ENCODE results near the gene TOX4.

The TOX4 gene

GRCh38 chr14:21455912-21456667 lies 20.9 kb upstream of the TOX4 start, which contains the start of gene CHD8:
Gene CHD8, minus strand, starts transcription at chr14:21456123. Its CDS starts 24,480 bp downstream, at chr14:21431643.
- Histone ChIP-seq H3K27ac (ENCODE audit: low read depth, low read length) (peak within 1 kb of the TSS; percentile 93), H3K4me1 (ENCODE audit: insufficient read depth, low read length) (0 out of 2 replicates have a peak, but pooled peaks cover 6% of the 10 kb centered on the region), H3K9ac (ENCODE audit: low read depth, low read length) (peak within 1 kb of the TSS; percentile 91), H3K36me3 (ENCODE audit: insufficient read depth, low read length) (peaks cover 43% of the 10 kb centered on the region), H3K4me3 (ENCODE audit: low read length) (peak within 1 kb of the TSS; percentile 78), H3K9me3 (ENCODE audit: insufficient read depth, low read depth, low read length) (no peaks in the 10 kb centered on the region), H3K27me3 (ENCODE audit: insufficient read depth, low read length) (no peaks in the 10 kb centered on the region)
- 4% methylated on average over 35 of the region's 36 CpGs for WGBS

DNA sequence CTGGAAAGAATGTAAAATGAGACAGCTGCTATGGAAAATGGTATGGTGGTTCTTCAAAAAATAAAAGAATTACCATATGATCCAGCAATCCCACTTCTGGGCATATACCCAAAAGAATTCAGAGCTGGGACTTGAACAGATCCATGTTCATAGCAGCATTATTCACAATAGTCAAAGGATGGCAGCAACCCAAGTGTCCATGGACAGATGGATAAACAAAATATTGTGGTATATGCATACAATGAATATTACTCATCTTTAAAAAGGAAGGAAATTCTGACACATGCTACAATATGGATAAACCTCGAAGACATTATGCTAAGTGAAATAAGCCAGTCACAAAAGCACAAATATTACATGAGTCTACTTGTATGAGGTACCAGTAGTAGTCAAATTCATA lies 9.4 kb upstream of the TOX4 start:
- no peaks in the 10 kb centered on the region for H3K4me1 ChIP-seq (ENCODE audit: insufficient read depth, low read length)
- H3K9ac ChIP-seq (ENCODE audit: low read depth, low read length) = no peak overlapping the region
- no peaks in the 10 kb centered on the region for H3K27me3 ChIP-seq (ENCODE audit: insufficient read depth, low read length)
- 67% methylated on average over 1 of the region's 1 CpG for WGBS
- no peak overlapping the region for H3K4me3 ChIP-seq (ENCODE audit: low read length)
- no peaks in the 10 kb centered on the region for H3K9me3 ChIP-seq (ENCODE audit: insufficient read depth, low read depth, low read length)
- H3K36me3 ChIP-seq (ENCODE audit: insufficient read depth, low read length) = peaks cover 80% of the 10 kb centered on the region
- no peak overlapping the region for H3K27ac ChIP-seq (ENCODE audit: low read depth, low read length)

GRCh38 chr14:21475767-21476522 lies 1.1 kb upstream of the TOX4 start:
- H3K9ac ChIP-seq (ENCODE audit: low read depth, low read length) = peak overlapping the region; percentile 67
- peaks cover 3% of the 10 kb centered on the region; the same call in 1 of the 2 replicates for H3K4me1 ChIP-seq (ENCODE audit: insufficient read depth, low read length)
- H3K4me3 ChIP-seq (ENCODE audit: low read length) = peak overlapping the region; percentile 75
- H3K9me3 ChIP-seq (ENCODE audit: insufficient read depth, low read depth, low read length) = no peaks in the 10 kb centered on the region
- 78% methylated on average over 7 of the region's 10 CpGs for WGBS
- H3K36me3 ChIP-seq (ENCODE audit: insufficient read depth, low read length) = peaks cover 37% of the 10 kb centered on the region
- peak overlapping the region; percentile 73; the same call in 1 of the 2 replicates for H3K27ac ChIP-seq (ENCODE audit: low read depth, low read length)
- no peaks in the 10 kb centered on the region for H3K27me3 ChIP-seq (ENCODE audit: insufficient read depth, low read length)

- Histone ChIP-seq H3K4me3 (ENCODE audit: low read length) (peak overlapping the region; percentile 75), H3K9me3 (ENCODE audit: insufficient read depth, low read depth, low read length) (no peaks in the 10 kb centered on the region), H3K27me3 (ENCODE audit: insufficient read depth, low read length) (no peaks in the 10 kb centered on the region), H3K4me1 (ENCODE audit: insufficient read depth, low read length) (peaks cover 3% of the 10 kb centered on the region; the same call in 1 of the 2 replicates), H3K9ac (ENCODE audit: low read depth, low read length) (peak overlapping the region; percentile 67), H3K36me3 (ENCODE audit: insufficient read depth, low read length) (peaks cover 40% of the 10 kb centered on the region), H3K27ac (ENCODE audit: low read depth, low read length) (peak overlapping the region; percentile 73; the same call in 1 of the 2 replicates)
- under 1% methylated on average over 27 of the region's 27 CpGs for WGBS
Observed at GRCh38 chr14:21476523-21476924, 471 bp upstream of the TOX4 start.

DNA sequence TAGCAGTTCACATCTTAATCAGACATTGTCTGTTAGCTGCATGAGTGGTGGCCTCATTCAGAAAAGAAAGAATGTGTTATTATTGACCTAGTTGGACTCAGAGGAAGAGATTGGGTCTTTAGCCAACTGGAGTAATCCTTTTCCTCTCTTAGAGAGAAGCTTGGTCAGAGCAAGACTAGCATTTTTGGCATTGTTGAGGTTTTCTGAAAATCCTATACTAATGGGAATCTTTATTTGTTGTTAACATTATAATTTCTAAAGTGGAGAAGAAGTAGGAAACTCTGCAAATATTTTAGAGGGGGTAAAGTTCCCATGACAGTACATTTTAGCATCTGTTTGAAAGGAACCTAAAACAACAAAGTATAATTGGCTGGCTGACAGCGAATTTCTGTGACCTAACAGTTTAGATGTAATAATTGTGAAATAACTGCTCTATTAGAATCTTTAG lies 9.7 kb downstream of the TOX4 start:
- Histone ChIP-seq H3K9me3 (ENCODE audit: insufficient read depth, low read depth, low read length) (no peaks in the 10 kb centered on the region), H3K36me3 (ENCODE audit: insufficient read depth, low read length) (peaks cover 57% of the 10 kb centered on the region), H3K27ac (ENCODE audit: low read depth, low read length) (no peak overlapping the region), H3K27me3 (ENCODE audit: insufficient read depth, low read length) (no peaks in the 10 kb centered on the region), H3K4me3 (ENCODE audit: low read length) (no peak overlapping the region), H3K4me1 (ENCODE audit: insufficient read depth, low read length) (no peaks in the 10 kb centered on the region), H3K9ac (ENCODE audit: low read depth, low read length) (no peak overlapping the region)
- WGBS = 100% methylated on average over 1 of the region's 1 CpG

DNA sequence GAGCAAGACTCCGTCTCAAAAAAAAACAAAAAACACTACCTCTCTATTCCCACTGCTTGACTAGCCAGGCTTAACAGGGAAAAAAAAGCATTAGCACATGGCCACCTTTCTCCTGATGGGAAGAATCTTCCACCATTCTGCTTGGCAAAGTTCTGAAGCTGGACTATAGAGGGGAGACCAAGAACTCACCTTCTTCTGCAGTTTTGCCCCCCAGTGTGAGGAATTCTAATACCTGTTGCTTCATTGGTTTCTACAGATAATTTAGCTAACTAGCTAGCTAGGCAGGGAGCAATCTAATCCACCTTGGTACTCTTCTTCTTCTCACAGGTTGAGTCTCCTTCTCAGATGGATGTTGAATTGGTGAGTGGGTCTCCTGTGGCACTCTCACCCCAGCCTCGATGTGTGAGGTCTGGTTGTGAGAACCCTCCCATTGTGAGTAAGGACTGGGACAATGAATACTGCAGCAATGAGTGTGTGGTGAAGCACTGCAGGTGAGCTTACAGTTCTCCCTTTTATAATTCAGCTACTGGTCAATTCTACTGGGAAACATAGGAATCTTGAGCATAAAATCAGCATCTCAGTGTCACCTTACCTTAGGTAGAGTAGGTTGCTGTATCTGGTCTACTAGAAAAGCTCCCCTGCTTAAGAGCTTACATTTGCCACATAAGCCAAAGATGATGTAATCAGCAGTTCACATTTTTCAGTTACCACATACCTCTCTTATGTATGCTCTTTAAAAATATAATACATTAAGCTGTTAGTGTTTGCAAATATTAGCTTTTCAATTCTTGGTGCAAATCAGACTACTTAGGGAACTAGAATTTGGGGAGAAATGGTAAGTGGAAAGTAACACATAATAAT lies 18.1 kb downstream of the TOX4 start:
- H3K9ac ChIP-seq (ENCODE audit: low read depth, low read length) = no peak overlapping the region
- no peaks in the 10 kb centered on the region for H3K9me3 ChIP-seq (ENCODE audit: insufficient read depth, low read depth, low read length)
- no peak overlapping the region for H3K4me3 ChIP-seq (ENCODE audit: low read length)
- H3K36me3 ChIP-seq (ENCODE audit: insufficient read depth, low read length) = peaks cover 92% of the 10 kb centered on the region
- H3K4me1 ChIP-seq (ENCODE audit: insufficient read depth, low read length) = peaks cover 5% of the 10 kb centered on the region
- WGBS = 75% methylated on average over 2 of the region's 2 CpGs
- H3K27me3 ChIP-seq (ENCODE audit: insufficient read depth, low read length) = no peaks in the 10 kb centered on the region
- peak overlapping the region; percentile 43; the same call in 1 of the 2 replicates for H3K27ac ChIP-seq (ENCODE audit: low read depth, low read length)

DNA sequence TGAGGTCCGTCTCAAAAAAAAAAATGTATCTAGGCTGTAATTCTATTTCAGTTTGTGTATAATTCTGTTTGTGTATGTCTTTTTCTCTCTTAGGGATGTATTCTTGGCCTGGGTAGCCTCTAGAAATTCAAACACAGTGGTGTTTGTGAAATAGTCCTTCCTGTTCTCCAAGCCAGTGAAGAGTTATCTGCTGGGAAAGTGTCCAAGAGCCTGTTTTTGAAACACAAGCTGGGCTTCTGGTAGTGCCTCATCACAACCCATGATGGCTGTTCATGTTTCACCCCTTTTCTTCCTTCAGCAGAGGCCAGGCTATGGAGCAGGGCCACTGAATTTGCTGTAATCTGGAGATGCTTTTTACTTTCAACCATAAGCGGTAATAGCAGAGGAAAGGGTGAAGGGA lies 19.5 kb downstream of the TOX4 start:
- no peaks in the 10 kb centered on the region for H3K27me3 ChIP-seq (ENCODE audit: insufficient read depth, low read length)
- H3K4me1 ChIP-seq (ENCODE audit: insufficient read depth, low read length) = peaks cover 5% of the 10 kb centered on the region
- WGBS = 97% methylated on average over 2 of the region's 2 CpGs
- H3K36me3 ChIP-seq (ENCODE audit: insufficient read depth, low read length) = peaks cover 92% of the 10 kb centered on the region
- no peak overlapping the region for H3K9ac ChIP-seq (ENCODE audit: low read depth, low read length)
- H3K27ac ChIP-seq (ENCODE audit: low read depth, low read length) = no peak overlapping the region
- H3K4me3 ChIP-seq (ENCODE audit: low read length) = no peak overlapping the region
- no peaks in the 10 kb centered on the region for H3K9me3 ChIP-seq (ENCODE audit: insufficient read depth, low read depth, low read length)

GRCh38 chr14:21498540-21499526 lies 21.8 kb downstream of the TOX4 start:
- Histone ChIP-seq H3K27ac (ENCODE audit: low read depth, low read length) (peak overlapping the region; percentile 64), H3K9me3 (ENCODE audit: insufficient read depth, low read depth, low read length) (no peaks in the 10 kb centered on the region), H3K4me3 (ENCODE audit: low read length) (no peak overlapping the region), H3K27me3 (ENCODE audit: insufficient read depth, low read length) (no peaks in the 10 kb centered on the region), H3K4me1 (ENCODE audit: insufficient read depth, low read length) (peaks cover 5% of the 10 kb centered on the region), H3K36me3 (ENCODE audit: insufficient read depth, low read length) (peaks cover 96% of the 10 kb centered on the region), H3K9ac (ENCODE audit: low read depth, low read length) (0 out of 2 replicates have a peak overlapping the region, but pooled peaks have one; percentile 2)
- WGBS = 83% methylated on average over 5 of the region's 5 CpGs

- Histone ChIP-seq H3K27ac (ENCODE audit: low read depth, low read length) (no peak overlapping the region), H3K36me3 (ENCODE audit: insufficient read depth, low read length) (peaks cover 91% of the 10 kb centered on the region), H3K9me3 (ENCODE audit: insufficient read depth, low read depth, low read length) (no peaks in the 10 kb centered on the region), H3K9ac (ENCODE audit: low read depth, low read length) (no peak overlapping the region), H3K4me1 (ENCODE audit: insufficient read depth, low read length) (peaks cover 10% of the 10 kb centered on the region), H3K27me3 (ENCODE audit: insufficient read depth, low read length) (no peaks in the 10 kb centered on the region), H3K4me3 (ENCODE audit: low read length) (no peak overlapping the region)
- WGBS = 97% methylated on average over 5 of the region's 5 CpGs
Observed at GRCh38 chr14:21501568-21501967, 24.6 kb downstream of the TOX4 start.

GRCh38 chr14:21503376-21503775 lies 26.4 kb downstream of the TOX4 start:
- Histone ChIP-seq H3K27ac (ENCODE audit: low read depth, low read length) (no peak overlapping the region), H3K9me3 (ENCODE audit: insufficient read depth, low read depth, low read length) (no peaks in the 10 kb centered on the region), H3K4me3 (ENCODE audit: low read length) (no peak overlapping the region), H3K4me1 (ENCODE audit: insufficient read depth, low read length) (peaks cover 10% of the 10 kb centered on the region), H3K9ac (ENCODE audit: low read depth, low read length) (no peak overlapping the region), H3K27me3 (ENCODE audit: insufficient read depth, low read length) (no peaks in the 10 kb centered on the region), H3K36me3 (ENCODE audit: insufficient read depth, low read length) (peaks cover 89% of the 10 kb centered on the region)
- 96% methylated on average over 3 of the region's 4 CpGs for WGBS

Measured in HUES64 (cell line).